ENCODE data around the gene SNX5.

The SNX5 gene

DNA sequence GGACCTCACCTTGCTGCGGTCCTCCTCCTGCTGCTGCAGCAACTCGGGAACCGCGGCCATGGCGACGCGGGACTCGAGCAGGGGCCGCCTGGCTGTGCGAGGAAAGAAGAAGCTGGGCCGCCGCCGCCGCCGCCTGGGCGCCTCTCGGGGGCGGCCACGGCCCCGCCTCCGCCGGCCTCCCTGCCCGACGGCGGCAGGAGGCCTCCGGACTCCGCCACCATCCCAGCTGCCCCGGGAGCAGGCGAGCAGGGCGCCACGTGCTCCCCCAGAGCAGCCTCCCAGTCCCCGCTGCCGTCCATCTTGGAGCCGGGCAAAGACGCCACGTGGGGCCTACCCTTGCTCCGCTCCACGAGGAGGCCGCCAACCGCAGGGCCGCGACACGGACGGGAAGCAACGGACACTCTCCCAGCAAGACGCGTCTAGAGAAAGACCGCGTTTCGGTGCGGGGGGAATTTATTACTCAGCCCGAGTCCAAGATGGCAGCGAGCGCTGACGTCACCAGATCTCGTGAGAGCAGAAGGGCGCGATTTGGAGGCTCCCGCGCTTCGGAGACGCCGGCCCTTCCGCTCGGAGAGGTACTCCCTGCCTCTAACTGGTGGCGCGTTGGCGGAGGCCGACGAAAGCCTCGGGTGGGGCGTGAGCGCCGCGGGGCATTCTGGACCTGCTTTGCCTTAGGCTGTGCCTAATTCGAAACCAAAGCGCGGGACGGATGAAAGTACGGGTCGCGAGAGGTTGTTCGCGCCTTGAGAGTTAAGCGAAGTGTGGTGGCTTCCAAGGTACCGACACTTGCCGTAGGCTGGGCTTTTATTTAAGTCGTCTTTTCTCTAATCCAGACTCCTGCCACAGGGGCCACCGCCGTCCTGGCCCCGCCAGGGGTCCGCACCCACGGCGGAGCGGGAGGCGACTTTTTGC, at the start of gene SNX5, which contains the start of gene MGME1:
Gene SNX5, minus strand, starts transcription at position 429 of the 912 bp plus-strand sequence. Its CDS starts 369 bp downstream, at position 60.
Gene MGME1, plus strand, starts transcription at position 653 of the 912 bp plus-strand sequence. CDS start 842 bp downstream, outside the sequence.
- peak; percentile 100 for DNase-seq

DNA sequence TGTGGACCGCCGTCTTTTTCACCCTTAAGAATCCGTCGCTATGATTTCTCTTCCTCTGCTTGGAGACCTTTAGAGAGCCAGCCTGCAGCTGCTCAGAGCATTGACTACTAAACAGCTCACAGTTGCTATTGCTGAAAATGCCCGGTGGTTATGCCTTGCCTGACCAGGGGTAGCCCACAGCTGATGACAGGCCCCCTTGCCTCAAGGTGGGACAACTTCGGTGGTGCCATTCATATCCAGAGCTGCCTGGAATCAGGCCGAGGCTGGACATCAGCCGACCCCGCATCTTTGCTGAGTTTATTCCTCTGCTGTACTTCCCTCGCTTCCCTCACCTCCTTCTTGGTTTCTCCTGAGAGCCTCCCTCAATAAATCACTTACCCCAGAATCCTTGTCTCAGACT, 49.5 kb upstream of the SNX5 start:
- no peak for DNase-seq

DNA sequence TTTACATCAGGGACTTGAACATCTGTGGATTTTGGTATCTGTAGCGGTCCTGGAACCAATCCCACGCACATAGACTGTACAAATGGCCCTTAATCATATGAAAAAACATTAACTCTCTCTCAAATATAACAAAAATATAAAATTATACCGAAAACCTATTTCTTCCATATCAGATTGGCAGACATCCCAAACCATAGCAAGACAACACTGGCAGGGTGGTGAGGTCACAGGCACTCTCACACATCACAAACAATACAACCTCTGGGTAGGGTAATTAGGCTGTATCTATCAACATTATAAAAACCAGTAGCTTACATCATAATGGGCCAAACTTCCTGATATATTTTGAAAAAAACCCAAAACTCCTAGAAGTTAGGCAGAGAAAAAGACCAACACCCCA, 48.2 kb upstream of the SNX5 start:
- no peak for DNase-seq

DNA sequence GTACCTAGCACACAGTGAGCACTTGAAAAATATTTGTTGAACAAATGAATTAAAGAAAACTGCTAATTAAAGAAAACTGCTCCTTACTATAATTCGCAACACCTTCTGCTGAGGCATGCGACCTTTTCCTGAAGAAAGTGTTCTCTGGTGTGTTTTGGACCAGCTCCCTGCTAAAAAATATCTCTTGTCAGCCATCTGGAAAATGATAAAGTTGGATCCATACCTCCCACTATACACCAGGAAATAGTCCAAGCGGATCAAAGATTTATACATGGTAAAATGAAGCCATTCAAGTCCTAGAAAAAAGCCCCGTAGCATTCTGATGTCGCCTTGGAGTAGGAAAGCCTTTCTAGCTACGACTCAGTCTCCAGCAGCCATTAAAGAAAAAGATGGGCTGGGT, 45.8 kb upstream of the SNX5 start:
- DNase-seq, result no peak

DNA sequence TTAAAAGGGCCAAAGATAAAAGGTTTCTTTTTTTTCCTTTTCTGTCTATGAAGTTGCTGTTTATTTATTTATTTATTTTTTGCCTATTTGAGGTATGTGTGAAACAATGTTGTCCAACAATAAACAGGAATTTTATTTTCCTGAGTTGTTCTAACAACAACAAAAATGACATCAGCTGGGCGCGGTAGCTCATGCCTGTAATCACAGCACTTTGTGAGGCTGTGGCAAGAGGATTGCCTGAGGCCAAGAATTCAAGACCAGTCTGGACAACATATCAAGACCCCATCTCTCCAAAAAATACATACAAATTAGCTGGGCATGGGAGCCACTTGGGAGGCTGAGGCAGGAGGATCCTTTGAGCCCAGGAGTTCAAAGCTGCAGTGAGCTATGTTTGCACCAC, 44.3 kb upstream of the SNX5 start:
- no peak for DNase-seq

DNA sequence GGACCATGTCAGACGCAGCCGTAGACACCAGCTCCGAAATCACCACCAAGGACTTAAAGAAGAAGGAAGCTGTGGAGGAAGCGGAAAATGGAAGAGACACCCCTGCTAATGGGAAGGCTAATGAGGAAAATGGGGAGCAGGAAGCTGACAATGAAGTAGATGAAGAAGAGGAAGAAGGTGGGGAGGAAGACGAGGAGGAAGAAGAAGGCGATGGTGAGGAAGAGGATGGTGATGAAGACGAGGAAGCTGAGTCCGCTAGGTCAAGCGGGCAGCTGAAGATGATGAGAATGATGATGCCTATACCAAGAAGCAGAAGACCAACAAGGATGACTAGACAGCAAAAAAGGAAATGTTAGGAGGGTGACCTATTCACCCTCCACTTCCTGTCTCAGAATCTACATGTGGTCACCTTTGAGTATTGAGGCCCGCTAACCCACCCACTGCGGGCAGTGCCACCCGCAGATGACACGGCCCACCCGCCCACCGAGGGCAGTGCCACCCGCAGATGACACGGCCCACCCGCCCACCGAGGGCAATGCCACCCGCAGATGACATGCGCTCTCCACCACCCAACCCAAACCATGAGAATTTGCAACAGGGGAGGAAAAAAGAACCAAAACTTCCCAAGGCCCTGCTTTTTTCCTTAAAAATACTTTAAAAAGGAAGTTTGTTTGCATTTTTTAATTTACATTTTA, 43.5 kb upstream of the SNX5 start:
- DNase-seq, result no peak

DNA sequence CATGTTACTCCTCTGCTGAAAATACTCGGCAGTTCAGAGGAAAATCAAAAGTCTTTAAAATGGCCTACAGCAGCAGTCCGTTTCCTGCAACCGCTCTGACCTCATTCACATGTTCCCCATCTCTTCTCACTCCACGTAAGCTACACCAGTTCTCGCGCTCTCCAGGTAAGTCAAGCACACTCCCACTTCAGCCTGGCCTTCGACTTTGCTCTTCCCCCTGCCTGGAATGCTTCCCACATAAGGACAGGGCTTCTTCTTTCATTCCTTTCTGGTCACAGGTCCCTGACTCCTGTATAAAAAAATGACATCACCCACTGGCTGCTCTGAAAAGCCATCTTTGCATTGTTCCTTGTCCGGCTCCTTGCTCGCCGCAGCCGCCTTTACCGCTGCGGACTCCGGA, 42.9 kb upstream of the SNX5 start:
- no peak for DNase-seq

DNA sequence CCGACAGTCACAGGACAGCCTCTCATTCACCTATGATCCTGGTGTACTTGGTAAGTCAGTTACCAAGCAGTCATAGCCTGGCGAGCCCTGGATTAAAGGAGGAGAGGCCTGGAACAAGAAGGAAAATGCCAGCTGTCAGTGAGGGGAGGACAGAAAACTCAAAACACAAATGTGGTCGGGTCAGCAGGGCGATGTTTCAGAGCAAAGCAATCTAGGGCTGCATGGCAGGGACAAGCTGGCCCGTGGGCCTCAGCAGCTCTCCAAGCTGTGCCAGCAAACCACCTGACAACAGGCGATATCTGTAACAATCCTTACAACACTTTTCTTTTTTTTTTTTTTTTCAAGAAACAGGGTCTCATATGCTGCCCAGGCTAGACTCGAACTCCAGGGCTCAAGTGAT, 40.5 kb upstream of the SNX5 start:
- DNase-seq, result no peak

DNA sequence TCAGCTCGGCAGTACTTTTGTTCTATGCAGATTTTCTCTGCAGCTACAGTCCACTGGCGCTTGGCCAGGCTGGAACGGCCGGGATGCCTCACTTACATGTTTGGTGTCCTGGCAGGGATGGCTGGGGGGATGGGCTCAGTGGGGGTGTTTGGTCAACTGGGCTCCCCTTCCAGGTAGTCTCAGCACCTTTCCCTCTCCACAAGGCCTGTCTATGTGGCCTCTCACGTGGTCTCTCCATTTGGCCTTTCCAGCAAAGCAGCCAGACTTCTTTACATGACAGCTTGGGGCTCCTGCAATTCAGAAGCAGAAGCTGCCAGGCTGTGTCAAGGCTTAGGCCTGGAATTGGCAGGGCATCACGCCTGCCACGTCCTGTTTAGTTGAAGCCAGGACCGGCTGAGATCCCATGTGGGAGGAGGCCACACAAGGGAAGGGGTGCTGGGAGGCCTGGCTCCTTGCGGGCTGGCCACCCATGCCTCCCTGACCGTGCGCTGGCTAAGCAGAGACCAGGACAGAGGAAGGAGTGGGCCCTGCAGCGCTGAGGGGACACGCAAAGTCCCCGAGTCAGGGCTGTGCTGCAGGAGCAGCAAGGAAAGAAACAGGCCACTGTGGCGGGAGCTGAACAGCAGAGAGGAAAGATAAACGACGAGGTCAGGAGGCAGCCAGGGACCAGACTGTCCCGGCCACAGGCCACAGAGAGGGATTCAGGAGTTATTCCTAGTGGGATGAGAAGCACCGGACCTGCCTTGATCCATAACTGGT, 39.1 kb upstream of the SNX5 start:
- no peak for DNase-seq

DNA sequence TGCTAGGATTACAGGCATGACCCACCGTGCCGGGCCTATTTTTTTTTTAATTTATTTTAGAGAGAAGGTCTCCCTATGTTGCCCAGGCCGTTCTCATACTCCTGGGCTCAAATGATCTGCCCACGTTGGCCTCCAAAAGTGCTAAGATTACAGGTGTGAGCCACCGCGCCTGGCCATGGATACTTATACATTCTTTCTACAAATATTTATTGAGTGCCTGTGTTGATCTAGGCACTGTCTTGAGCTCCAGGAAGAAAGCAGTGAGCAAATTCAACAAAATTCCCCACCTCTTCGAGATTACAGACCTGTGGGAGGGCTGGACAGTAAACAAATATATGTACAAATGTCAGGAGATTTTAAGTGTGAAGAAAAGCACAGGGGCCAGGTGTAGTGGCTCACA, 38.1 kb upstream of the SNX5 start:
- DNase-seq, result no peak

DNA sequence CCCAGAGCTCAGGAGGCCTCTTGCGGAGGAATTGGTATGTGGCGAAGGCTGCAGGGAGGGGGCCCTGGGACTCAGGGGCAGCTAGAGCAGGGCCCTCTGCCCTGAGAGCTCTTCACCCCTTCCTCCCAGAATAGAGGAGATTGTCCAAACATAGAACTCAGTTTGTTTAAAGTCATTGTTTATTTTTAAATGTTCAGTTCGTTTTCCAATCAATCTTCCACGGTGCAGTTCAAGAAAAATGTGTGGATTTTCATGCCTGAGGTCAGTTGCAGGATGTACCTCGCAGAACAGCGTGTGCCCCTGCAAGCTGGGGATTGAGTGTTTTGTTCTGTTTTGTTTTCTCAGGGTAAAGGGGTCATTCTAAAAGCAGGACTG, 37.4 kb upstream of the SNX5 start:
- DNase-seq, result no peak

DNA sequence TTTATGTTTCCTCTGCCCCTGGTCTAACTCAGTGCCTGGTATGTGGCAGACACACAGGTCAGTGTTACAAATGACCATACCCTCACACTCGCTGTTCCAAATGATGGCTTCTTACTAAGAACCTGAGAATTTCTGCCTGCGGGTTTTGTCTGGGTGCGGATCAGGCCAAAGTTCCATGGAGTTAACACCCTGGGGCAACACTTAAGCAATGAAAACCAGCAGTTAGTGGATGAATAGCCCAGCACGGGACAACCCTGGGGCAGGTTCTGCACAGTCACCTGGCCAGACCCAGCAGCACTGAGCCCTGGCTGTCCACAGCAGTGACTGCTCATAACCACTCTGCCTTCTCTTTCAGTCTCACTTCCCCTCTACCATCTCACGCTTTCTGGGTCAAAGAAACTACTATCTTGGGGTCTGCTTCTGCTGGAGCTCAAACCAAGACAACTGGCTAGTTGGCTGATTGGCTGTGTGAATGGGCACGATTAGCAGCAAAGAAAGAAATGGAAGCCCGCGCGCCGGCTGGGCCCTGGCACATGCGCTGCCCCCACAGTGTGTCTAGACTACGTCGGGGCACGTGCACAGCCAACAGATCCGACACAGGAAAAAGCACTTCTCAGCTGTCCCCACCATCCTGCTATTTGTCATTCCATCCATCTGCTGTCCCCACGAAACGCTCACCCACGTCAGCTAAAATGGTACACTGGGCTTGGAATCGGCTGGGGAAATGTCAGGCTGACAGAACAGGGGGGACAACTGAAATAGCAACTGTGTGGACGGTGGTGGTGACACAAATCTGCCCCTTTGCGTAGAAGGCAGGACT, 36.8 kb upstream of the SNX5 start:
- no peak for DNase-seq

DNA sequence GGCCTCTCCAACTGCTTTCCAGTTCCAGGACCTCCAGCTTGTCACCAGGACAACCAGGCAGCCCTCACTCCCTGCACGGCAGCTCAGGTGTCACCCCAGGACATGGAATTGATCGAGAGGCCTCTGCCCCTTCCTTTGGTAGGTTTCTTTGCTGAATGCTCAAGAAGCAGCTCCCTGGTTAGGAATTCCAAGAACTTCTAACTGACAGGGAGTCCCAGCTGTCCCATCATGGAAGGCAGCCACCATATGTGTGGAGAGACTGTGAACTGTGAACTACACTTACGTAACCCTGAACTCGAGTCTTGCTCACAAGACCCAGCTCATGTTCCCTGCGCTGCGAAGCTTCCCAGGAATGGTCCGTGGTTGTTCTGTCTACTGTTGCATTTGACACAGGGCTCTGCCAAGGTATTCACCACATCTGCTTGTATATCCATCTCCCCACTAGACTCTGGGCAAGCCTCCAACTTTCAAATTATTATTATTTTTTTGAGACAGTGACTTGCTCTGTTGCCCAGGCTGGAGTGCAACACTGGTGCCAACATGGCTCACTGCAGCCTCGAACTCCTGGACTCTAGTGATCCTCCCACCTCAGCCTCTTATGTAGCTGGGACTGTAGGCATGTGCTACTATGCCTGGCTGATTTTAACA, 35.9 kb upstream of the SNX5 start:
- DNase-seq, result no peak

DNA sequence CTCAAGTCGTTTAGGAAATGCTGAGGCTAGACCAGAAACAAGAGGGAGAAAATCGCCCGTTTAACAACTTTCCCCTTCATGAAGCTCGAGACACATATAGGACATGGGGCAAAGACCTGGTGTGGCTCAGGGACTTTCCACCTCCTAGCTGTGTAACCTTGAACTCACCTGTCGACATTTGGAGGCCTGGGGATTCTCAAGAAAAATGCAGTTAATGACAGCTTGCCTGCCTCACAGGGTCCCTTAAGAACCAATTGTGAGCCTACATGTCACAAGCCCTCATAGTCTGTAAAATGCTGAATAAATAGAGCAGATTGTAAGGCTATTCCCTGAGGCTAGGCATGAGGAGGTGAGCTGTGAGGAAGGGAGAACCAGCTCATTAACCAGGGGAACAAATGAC, 35.3 kb upstream of the SNX5 start:
- DNase-seq, result no peak

DNA sequence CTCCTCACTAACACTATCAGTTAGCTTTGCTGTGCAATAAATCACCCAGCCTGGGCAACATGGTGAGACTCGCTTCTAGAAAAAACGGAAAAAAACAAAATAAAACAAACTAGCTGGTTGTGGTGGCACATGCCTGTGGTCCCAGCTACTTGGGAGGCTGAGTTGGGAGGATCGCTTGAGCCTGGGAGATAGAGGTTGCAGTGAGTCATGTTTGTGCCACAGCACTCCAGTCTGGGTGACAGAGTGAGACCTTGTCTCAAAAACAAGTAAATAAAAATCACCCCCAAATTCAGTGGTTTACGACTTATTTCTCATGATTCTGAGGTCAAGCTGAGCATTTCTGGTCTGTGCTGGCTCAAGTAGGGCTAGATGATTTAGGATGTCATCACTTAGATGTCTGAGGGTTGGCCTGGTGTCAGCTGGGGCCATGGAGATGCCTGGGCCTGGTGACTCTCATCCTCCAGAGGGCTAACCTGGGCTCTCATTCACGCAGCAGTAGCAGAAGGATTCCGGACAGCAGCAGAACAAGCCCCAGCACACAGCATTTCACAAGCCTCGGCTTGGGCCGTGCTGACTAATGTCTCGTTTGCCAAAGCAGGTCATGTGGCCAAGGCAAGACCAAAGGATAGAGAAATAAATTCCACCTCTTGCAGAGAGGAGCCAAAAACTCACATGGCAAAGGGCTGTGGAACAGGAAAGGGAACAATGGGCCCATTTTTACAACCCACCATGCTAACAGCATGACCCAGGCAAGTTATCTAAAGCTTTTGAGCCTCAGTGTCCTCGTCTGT, 32.7 kb upstream of the SNX5 start:
- DNase-seq, result no peak

DNA sequence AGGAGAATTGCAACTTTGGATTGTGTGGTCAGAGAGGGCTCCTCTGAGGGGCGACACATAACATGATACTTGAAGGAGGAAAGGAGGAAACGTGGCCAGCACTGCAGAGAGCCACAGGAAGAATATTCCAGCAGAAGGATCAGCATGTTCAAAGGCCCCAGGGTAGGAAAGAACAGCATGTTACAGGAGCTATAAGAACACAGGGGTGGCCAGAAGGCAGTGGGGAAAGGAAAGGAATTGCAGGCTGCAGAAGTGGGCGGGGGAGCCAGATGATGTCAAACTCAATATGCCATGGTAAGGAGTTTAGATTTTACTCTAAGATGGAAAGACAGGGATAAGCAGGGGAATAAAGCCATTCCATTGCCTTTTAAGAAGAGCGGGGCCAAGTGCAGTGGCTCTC, 31.0 kb upstream of the SNX5 start:
- no peak for DNase-seq

DNA sequence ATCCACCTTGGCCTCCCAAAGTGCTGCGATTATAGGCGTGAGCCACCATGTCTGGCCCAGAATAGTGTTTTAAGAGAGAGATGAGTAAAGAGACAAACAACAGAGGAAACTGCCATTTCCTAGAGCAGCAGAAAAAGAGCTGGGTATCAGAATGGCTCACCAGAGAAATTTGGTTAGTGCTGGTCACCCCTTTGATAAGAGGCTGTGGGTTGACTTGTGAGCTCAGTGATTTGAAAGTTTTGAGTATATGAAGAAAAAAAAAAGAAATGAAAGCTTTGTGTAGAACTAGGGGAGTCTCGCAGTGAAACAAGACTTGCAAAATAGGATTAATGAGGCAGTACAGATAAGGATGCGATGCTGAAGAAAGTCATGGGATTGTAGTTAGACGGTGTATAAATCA, 29.9 kb upstream of the SNX5 start:
- no peak for DNase-seq

DNA sequence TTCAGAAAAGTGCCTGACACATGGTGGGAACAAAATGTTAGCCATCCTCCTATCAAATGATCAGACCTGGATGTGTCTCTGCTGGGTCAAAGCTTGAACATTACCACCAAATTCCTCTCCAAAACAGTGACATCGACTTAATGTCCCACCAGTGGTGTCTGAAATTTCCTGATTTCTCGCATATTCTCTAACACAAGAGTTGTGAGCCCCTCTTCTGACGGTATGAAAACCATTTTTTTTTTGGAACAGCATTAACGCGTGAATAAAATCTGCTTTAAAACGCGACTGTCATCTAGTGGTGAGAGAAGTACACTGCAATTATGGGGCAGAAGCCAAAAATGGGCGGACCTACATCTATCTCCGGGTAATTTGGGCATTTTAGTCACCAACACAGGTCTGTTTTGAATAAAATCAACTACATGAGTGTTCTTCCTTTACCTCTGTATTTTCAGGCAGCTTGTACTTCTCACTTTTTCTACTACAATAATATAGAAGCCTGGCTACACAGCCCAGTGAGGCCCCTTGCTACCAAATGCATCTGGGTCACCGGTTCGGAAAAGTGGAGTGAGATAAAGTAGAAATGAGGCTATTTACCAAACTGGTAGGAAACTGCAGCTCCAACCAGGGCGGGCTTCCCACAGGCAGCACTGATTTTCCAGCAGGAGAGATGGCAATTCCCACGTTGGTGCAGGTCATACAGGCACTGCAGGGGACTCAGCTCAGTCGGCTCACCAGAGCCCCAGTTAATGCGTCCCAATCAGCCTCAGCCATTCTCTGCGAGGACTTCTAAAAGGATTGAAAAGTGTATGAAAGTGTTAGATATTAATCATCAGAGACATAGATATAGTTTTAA, 27.6 kb upstream of the SNX5 start:
- DNase-seq, result peak; percentile 6

DNA sequence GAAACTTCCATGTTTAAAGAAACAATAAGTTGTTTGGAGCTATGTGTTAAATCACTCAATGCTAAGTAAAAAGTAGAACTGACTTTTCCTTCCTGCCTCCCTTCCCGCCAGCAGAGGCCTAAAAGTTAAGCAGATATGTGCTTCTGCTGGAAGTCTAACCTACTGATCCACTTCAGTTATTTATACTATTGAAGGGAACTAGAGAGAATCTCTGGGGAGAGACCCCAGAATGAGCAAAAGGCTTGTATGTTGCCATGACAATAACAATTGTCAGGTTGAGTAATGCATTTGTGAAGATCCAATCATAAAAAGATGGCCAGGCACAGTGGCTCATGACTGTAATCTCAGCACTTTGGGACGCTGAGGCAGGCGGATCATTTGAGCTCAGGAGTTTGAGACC, 25.0 kb upstream of the SNX5 start:
- DNase-seq, result no peak

DNA sequence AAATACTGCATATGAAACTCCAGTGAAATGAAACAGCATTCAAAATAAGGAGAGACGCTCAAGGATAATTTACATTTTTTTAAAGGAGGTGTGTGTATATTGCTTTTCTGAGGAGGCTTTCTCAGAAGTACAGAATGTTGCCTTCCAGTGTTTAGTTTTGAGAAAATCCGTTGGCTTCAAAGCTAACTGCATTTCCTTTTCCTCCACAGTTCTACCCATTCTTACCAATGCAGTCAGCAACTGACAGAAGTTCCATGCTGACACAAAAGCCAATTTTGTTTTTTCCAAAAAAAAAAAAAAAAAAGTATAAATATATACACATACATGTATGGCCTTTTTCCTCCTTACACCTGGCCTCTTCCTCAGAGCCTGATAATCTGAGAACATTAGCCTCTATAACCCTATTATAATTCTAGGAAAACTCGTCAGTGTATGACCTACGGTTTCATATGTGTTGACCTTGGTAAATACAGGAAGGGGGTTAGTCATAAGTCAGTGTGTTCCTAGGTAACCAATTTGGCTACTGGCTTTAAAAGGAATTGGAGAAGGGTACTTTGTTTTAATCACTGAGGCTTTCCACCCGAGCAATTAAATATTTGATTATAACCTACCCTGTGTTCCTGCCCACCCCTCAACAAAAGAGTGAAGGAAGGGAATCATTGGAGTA, 24.4 kb upstream of the SNX5 start:
- DNase-seq, result no peak
